ENCODE results near the gene TBC1D3.
"Not testable (repeated sequence)": the region's sequence is repeated elsewhere in the genome, so short reads cannot be mapped to it uniquely, and the experiment has no call there.

Gene TBC1D3

DNA sequence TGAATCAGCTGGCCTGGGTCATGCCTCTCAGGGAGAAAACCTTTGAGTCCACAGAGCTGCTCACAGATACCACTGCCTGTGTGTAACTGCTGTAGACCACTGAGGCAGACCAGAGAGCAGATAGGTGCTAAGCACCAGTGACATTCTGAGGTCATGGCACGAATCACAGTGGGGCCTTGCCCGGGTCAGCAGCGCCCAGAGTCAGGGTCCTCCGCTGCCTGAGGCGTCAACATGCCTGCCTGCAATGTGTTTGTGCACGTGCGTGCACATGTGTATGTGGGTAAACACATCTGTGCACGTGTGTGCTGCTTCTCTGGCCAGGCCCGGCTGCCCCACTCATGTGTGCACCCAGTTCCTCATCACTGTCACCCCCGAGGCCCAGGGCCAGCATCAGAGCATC, at the start of gene TBC1D3:
Gene TBC1D3, minus strand, starts transcription at position 101 of the 400 bp plus-strand sequence. CDS start 1,526 bp downstream, outside the sequence.
- DNase-seq: not testable (repeated sequence)

DNA sequence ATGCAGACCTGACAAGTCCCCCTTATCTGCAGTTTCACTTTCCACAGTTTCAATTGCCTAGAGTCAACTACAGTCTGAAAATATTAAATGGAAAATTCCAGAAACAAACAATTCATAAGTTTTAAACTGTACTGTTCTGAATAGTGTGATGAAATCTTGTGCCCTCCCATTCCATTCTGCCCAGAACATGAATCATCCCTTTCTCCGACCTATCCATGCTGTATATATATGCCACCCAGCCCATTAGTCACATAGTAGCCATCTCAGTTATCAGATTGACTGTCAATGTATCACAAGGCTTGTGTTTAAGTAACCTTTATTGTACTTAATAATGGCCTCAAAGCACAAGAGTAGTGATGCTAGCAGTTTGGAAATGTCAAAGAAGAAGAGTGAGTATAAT, 40.4 kb upstream of the TBC1D3 start:
- DNase-seq: not testable (repeated sequence)

DNA sequence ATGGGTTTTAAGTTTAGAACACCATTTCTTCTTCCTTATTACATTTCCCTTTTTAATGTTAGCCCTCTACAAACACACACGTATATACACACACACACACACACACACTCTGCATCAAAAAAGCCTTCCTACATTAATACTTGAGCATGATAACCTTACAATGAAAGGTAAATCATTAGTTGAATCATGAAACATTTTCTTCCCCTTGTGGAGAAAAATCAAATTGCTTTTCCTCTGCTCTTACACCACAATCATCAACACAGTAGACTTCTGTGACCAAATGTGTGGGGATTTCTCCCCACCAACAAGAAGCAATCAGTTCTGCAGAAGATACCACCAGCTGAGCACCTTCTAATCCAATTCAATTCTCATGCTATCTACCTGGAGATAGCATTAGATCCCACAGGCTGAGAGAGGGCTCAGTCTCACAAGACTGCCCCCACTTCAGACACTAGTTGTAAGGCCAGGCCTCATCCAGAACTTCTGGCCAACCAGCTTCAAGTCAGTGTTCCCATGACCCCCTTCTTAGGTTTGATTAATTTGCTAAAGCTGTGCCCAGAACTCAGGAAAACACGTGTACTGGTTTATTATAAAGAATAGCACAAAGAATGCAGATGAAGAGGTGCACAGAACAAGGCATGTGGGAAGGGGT, 33.6 kb upstream of the TBC1D3 start:
- DNase-seq: not testable (repeated sequence)

DNA sequence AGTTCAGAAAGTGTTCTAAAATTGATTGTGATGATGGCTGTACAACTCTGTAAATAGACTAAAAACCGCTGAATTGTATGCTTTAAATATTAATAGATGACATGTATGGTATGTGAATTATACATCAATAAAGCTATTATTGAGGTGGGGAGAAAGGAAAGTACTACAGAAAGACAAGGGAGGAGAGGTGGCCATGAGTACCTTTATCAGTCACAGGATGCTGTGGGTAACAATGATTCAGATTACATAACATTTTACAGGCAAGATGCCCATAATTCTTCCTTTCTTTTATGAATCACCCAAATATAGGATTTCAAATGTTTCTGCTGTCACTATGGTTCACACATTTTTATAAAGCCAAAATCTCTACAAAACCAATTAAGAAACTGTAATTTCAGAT, 28.5 kb upstream of the TBC1D3 start:
- DNase-seq: not testable (repeated sequence)

DNA sequence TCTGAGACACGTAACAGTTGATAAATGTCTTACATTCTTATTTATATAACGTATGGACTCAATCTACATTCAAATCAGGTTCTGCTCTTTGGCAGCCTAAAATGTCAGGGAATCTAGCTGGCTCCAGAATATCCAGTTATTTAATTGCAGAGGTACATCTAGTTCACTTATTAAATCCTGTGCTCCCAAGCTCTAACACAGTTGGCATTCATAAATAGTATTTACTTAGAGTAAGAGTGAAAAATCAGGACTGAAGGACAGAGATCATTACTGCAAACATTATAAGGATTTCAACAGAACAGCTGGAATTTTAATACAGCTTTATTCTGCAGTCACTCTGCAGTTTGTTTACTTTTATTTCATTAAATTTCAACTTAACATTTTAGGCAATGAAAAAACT, 7.9 kb upstream of the TBC1D3 start:
- DNase-seq: not testable (repeated sequence)

DNA sequence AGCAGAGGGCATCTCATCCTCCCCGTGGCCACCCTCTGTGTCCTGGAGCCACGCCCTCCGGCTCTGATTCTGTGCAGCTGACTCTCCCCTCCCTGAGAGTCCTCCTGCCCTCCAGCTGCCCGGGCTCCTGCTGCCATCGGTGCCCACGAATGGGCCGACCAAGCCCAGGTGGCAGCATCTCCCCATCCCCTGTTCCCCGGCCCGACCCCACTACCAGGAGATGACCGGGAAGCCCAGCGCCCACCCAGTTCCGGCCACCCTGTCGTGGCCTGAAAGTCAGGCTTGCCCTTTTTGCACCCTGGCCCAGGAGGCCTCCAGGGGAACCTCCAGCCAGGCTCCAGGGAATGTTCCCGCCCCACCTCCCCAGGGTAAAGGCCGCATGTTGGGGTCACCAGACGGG, 57.5 kb downstream of the TBC1D3 start:
- DNase-seq: not testable (repeated sequence)
